ENCODE data around the gene ZNG1B.
"Not testable (repeated sequence)": the region's sequence is repeated elsewhere in the genome, so short reads cannot be mapped to it uniquely, and the experiment has no call there.

The ZNG1B gene

GRCh38 chr2:113437508-113438465 lies at the start of gene ZNG1B:
Gene ZNG1B (plus strand): TSS chr2:113437691. CDS start chr2:113437869, 178 bp downstream.
- not testable (repeated sequence) for DNase-seq (ENCODE audit: low spot score)

DNA sequence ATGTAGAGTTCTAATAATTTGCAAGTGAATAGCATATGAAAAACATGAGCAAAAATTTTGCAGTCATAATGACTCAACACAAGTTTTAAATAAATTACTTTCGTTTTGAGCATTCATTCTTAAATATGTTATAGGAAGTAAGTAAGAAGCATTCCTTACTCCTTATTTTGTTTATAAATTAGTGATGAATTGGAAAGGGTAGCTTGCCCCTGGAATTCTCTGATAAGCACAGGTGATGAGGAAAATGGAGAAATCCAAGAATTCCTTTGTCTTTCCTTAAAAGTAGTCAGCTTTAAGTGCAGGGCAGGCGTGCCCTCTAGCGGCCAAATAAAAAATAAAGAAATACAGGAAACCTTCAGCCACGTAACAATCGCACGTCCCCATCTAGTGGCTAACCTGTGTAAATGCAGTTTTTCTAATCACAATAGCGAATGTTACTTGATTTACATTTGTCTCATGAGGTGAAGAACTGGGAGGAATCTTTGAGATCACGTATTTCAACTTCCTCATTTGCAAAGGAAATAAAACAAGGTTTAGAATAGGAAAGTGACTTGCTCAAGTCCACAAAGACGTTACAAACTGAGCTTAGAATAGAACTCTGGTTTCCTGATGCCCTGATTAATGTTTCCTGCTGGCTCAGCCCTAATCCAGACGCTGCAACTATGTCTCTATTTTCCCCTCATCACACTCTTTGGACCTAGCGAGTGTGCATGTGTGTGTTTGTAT lies 47.2 kb upstream of the ZNG1B start:
- peak; percentile 77 for DNase-seq (ENCODE audit: low spot score)

DNA sequence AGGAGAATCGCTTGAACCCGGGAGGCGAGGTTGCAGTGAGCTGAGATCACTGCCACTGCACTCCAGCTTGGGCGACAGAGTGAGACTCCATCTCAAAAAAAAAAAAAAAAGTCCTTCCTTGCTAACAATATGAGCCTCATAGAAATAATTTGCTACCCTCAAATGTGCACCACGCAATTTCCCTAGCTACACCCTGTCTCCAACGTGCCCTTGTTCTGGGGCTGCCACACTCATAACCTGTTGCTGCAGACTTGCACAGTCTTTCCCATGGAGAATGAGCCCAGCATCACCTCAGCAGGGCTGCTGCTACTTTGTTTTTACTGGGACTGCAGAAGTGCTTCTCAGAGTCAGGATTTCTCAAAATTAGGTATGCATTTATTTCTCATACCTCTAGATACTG lies 46.4 kb upstream of the ZNG1B start:
- no peak for DNase-seq (ENCODE audit: low spot score)

DNA sequence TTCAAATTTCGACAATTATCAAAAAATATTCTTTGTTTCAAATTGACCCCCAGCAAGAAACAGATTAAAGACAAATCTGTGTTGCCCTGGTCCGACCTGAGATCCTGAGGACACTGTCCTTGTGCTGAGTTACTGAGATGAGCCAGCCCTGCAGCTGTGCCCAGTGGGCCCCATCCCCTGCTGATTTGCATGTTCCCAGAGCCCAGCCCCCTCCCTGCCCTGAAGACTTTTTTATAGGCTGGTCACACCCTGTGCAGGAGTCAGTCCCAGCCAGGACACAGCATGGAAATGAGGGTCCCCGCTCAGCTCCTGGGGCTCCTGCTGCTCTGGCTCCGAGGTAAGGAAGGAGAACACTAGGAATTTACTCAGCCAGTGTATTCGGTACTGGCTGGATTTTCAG lies 31.4 kb upstream of the ZNG1B start:
- no peak for DNase-seq (ENCODE audit: low spot score)

DNA sequence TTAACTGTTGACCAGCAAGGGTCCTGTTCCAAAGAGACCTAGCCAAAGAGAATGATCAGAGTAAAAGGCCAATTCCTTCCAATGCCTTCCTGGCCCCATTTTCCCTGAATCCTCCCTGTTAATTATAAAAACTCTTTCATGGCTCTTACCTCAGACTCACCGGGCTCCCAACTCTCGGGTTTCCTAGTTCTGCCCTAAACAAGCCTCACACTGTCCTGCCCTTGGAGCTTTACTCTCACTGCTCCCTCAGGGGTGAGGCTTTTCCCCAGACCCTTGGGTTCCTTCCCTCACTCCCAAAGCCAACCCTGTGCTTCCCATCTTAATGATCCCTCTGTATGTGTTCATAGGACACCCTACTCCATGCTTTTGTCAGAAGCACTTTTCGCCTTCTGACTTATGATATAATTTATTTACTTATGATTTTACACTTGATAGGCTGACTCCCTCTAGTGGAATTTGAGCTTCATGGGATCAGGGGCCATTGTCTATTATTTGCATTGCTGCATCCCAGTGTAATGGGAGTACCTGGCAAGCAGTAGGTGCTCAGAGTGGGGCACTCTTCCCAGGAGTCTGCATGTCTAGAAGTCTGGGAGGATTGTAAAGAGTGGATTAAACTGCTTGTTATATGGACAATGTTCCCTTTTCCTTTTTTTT lies 29.9 kb upstream of the ZNG1B start:
- DNase-seq (ENCODE audit: low spot score) = no peak

DNA sequence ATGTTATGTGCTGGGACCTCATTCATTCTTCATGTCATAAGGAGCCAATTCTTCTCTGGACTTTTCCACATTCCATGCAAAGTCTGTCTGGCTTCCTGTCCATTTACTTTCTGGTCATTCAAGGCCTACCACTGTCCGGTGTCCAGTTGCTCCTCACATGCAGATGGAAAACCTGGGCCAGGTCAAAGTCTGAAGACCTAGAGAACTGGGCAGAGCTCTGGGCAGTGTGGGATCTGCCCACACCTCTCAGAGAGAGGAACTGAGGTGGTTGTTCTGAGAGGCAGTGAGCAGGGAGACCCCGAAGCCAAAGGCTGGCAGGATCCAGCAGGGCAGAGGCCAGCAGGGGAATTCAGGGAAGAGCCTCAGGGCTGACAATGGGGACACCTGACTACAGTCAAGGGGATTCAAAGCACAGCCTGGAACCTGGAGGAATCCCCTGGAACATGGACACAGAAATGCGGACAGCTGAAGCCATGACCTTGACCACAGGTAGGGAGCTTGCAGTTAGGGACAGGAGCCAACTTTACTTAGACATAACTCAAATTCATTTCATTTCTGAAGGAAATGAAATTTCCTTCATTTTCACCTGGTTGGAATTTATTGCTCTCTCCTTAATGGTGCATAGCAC lies 25.7 kb upstream of the ZNG1B start:
- not testable (repeated sequence) for DNase-seq (ENCODE audit: low spot score)

GRCh38 chr2:113412774-113413173 lies 24.7 kb upstream of the ZNG1B start:
- not testable (repeated sequence) for DNase-seq (ENCODE audit: low spot score)

DNA sequence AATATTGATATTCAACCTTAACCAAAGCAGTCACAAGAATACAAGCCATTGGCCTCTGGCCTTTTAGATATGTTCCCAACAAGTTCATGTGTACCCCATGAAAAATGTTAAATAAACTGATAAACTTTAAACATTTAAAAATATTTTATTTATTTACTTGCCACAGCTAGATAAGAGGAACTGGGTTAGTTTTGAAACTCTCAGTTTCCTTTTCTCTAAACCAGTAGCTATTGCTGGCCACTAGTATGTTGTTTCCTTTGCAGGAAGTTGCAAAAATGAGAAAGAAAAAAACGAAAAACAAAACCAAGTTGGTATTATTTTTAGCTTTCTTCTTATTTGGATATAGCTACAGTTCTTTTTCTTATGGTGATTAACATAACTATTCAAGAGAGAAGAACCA lies 5.7 kb upstream of the ZNG1B start:
- DNase-seq (ENCODE audit: low spot score) = not testable (repeated sequence)

DNA sequence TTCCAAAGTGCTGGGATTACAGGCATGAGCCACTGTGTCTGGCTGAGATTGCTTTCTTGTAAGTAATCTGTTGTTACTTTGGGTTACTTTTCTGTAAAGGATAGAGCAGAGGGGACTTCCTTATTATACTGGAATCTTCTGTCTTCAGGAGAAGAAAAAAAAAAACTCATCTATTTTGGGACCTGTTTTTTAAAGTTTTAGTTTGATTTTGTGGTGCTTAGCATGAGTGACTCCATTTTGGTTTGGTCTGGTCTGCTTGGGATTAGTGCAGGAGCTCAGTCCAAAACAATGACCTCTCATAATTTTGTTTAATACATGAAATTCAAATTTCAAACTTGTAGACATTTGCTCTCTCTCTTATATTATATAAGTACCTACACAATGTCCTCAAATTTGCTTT lies 4.0 kb upstream of the ZNG1B start:
- DNase-seq (ENCODE audit: low spot score) = not testable (repeated sequence)

DNA sequence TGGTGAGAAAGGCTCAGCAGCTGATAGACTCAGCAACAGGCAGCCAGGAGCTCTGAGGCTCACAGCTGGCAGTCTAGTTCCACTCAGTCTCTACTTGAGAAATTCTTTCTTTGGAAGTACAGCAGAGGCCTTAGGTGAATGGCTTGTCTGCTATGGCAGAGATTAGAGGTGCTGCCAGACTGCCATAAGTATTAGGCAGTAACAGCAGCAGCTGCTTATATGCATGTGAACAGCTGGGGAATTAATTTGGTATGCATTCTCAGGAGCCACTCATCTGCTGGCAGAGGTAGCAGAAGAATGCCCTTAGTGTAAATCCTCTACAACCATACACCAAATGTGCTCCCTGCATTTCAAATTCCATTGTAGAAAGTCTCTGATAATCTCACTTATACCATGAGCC lies 28.3 kb downstream of the ZNG1B start:
- DNase-seq (ENCODE audit: low spot score) = not testable (repeated sequence)

GRCh38 chr2:113476688-113477368 lies 39.3 kb downstream of the ZNG1B start:
- DNase-seq (ENCODE audit: low spot score) = not testable (repeated sequence)

GRCh38 chr2:113496527-113496926 lies 59.0 kb downstream of the ZNG1B start:
- not testable (repeated sequence) for DNase-seq (ENCODE audit: low spot score)

GRCh38 chr2:113498365-113498764 lies 60.9 kb downstream of the ZNG1B start, which contains the start of gene FOXD4L1:
Gene FOXD4L1 (plus strand): TSS chr2:113498665. CDS start chr2:113499257, 592 bp downstream.
- not testable (repeated sequence) for DNase-seq (ENCODE audit: low spot score)

GRCh38 chr2:113499019-113499885 lies 61.8 kb downstream of the ZNG1B start:
- not testable (repeated sequence) for DNase-seq (ENCODE audit: low spot score)

- not testable (repeated sequence) for DNase-seq (ENCODE audit: low spot score)
Measured at GRCh38 chr2:113499886-113500722, 62.6 kb downstream of the ZNG1B start.

DNA sequence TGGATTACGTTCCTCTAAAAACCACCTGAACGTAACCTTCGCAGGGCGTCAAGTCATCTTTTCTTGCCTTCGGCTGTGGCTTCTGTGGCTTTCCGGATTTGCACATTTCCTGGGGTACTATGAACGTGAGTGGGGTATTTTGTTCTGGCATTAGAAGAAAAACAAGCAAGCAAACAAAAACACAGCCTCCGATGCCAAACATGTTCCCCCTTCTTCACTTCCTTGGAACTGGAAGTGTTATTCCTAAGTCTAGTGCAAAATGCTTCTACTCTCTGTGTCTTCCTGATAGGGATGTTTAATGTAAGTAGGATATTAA lies 63.2 kb downstream of the ZNG1B start:
- DNase-seq (ENCODE audit: low spot score) = not testable (repeated sequence)

GRCh38 chr2:113502216-113503093 lies 65.0 kb downstream of the ZNG1B start:
- not testable (repeated sequence) for DNase-seq (ENCODE audit: low spot score)

Measured in kidney capillary endothelial cell (primary cell).